Measurements from ENCODE around the gene HILPDA.

- TF ChIP-seq POLR2A (IDR thresholded peaks at IDR 0.05; ENCODE audit: low read depth, low read length) (no peak), CTCF (IDR thresholded peaks at IDR 0.05; ENCODE audit: extremely low read depth in 1 of 2, insufficient read depth in 1 of 2, low read depth in 1 of 2, low read length in 2 of 2) (no peak), POLR2AphosphoS5 (IDR thresholded peaks at IDR 0.05; ENCODE audit: insufficient read depth, low read depth, low read length) (no peak), GATA2 (IDR thresholded peaks at IDR 0.05; ENCODE audit: insufficient read depth, insufficient read length, low read depth, low read length) (no peak), MAX (IDR thresholded peaks at IDR 0.05; ENCODE audit: insufficient read depth, insufficient read length) (no peak), JUN (IDR thresholded peaks at IDR 0.05; ENCODE audit: borderline replicate concordance, insufficient read depth, insufficient read length, low read depth) (no peak), EZH2 (IDR thresholded peaks at IDR 0.05; ENCODE audit: borderline replicate concordance, low read depth, low read length, severe bottlenecking) (no peak), MYC (IDR thresholded peaks at IDR 0.05; ENCODE audit: low read depth, low read length) (no peak)
Measured at GRCh38 chr7:128417071-128417470, 38.6 kb upstream of the HILPDA start.

All from endothelial cell of umbilical vein (primary cell).